HG03139 (cell line): Measurements from ENCODE around the gene GLP1R.

Experiments used
- ATAC-seq: cut with Tn5 transposase; IDR thresholded peaks from one replicate; pipeline ENCODE4 v1.9.1; 2021; ENCODE audit not compliant: unreplicated experiment

The GLP1R gene

DNA sequence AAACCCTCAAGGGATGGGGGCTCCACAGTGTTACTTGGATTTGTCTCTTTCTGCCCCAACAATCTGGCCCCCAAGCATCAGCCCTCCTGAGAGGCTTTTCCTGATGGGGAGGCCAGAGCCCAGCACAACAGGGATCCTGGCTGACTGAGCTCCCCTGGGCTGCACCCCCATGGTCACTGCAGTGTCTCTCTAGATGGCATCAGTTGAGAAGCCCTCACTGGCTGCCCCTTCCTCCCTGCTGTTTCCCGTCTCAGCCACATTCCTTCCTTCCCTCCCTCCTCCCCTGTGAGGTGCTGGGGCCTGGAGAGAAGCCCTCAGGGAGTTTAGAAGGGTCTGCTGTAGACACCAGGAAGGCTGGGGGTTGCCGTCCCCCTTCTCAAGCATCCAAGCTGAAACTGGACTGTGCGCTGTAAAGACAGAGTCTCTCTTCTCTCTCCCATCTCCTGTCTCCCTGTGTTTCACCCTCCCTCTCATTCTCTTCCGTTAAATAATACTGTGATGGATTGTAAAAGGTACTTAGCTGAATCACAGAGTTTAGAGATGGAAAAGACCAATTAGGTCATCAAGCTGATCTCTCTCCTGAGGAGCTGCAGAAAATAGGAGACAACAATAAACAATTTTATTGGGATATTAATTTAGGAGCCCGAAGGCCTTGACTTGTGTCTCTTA lies 36.7 kb downstream of the GLP1R start:
- ATAC-seq: no peak

GRCh38 chr6:39086294-39086693 lies 37.7 kb downstream of the GLP1R start:
- no peak for ATAC-seq

- no peak for ATAC-seq
Observed at GRCh38 chr6:39086711-39087110, 38.1 kb downstream of the GLP1R start.

- ATAC-seq: no peak
Observed at GRCh38 chr6:39087197-39087596, 38.6 kb downstream of the GLP1R start.

DNA sequence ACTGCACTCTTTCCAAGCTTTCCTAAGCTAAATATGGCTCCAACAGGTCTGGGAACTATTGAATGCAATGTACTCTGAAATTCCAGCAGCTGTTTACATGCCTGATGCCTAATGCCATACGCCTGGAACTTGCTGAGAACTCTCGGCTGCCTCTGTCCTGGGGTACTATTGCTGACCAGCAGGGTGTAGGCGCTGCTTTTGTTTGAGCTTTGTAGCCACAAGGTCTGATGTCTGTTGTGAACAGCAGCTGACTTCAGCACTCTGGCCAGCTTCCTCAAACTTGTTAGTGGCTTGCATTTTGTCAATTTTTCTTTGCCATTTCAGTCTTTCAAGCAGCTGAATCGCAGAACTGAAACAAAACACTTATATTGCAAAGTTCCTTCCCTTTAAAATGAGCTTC lies 39.8 kb downstream of the GLP1R start:
- no peak for ATAC-seq

GRCh38 chr6:39090036-39090435 lies 41.5 kb downstream of the GLP1R start:
- no peak for ATAC-seq

GRCh38 chr6:39091220-39091619 lies 42.6 kb downstream of the GLP1R start:
- ATAC-seq: no peak

GRCh38 chr6:39092124-39092523 lies 43.5 kb downstream of the GLP1R start:
- ATAC-seq: no peak

- no peak for ATAC-seq
Observed at GRCh38 chr6:39093149-39093708, 44.6 kb downstream of the GLP1R start.

GRCh38 chr6:39095578-39095977 lies 47.0 kb downstream of the GLP1R start:
- no peak for ATAC-seq

DNA sequence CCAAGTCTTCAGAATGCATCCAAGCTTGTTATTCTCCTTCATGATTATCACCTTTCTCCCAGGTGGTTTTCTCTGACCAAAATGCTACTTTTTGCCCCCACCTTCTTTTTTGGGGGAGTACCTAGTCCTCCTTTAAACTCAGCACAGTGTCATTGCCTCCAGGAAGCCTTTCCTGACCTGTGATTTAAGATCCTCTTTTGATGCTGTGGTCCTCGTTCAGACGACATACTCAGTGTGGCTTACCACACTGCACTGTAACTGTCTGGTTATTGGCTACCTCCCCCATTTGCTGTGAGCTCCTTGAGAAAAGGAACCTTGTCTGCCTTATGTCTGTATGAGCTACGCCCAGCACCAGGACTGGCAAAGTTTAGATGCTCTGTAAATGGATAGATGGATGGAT lies 51.8 kb downstream of the GLP1R start:
- no peak for ATAC-seq

GRCh38 chr6:39102071-39102820 lies 53.7 kb downstream of the GLP1R start:
- no peak for ATAC-seq

DNA sequence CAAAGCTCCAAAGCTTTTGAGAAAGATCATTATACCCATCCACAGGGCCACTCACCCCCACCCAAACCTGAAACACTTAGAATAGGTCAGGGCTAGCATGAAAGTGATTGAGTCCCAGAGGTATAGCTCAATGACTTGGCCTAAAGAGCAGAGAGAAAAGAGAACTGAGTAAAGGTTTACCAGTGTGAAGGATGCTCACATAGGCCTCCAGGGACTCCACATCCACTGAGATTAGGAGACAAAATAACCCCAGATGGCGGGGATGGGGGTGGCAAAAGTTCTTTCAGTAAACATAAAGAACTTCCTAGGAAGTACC lies 54.2 kb downstream of the GLP1R start:
- no peak for ATAC-seq

GRCh38 chr6:39104528-39104927 lies 55.9 kb downstream of the GLP1R start:
- no peak for ATAC-seq

- ATAC-seq: no peak
Observed at GRCh38 chr6:39107034-39107433, 58.5 kb downstream of the GLP1R start.

GRCh38 chr6:39107641-39108040 lies 59.1 kb downstream of the GLP1R start:
- no peak for ATAC-seq

DNA sequence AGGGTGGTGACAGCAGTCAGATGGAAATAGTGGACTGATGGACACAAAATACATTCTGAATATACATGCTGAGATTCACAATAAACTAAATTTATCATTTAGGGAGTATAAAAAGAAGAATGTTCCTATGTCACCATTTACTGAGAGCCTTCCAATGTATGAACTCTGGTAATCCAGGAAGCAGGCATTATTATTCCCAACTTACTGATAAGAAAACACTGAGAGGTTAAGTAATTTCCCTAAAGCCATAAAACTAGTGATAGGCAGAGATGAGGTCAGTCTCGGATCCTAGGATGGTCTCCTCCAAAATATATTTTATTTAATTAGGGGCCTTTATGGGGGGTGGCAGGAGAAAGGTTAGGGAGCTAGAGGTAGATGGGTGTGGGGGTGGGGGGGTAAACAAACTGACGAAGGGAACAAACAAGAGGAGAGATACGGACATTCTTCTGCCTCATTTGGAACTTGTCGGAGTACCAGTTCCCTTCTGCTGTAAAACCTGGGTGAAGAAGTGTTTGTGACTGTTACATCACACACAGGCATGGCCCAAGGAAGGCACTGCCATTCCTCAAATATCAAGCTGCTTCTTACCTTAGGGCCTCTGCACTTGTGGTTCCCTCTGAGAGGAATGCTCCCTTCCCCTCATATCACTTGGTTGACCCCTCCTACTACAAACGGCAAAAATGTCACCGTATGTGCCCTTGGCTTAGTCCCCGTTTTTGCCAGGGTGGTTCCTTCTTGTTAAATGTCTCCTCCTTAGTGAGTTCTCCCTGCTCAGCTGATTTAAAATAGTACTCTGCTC lies 59.7 kb downstream of the GLP1R start:
- no peak for ATAC-seq

DNA sequence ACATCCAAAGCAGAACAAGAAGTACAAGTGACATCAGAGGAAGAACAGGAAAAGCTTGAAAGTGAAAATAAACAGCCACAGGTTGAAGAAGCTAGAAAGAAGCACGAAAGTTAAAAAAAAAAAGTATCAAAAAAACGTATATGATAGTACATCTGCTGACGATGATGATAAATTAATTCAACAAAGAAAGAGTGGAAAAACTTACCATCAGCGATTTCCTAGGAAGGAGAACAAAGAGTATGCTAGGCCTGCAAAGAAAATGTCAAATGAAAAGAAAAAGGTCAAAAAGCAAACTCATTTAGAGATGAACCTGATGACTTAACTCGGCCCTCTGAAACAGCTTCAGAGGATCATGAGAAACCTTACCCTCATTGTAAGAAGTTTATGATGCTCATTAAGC lies 62.7 kb downstream of the GLP1R start:
- no peak for ATAC-seq

DNA sequence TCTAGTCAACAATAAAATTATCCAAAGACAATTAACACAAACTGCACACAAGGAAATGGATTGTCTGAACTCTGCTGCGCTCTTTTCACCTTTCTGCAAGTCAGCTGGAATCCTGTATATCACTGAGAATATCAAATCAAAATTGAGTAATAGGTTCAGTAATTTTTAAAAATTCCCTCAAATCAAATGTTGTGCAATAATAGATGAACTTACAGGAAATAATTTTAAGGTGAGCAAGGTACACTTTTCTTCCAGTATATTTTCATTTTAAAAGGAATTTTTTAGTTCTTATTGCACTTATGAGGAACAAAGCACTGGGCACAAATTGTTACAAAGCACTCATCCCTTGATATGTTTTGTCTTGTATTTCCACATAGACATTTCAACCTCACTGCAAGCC lies 65.2 kb downstream of the GLP1R start:
- no peak for ATAC-seq

DNA sequence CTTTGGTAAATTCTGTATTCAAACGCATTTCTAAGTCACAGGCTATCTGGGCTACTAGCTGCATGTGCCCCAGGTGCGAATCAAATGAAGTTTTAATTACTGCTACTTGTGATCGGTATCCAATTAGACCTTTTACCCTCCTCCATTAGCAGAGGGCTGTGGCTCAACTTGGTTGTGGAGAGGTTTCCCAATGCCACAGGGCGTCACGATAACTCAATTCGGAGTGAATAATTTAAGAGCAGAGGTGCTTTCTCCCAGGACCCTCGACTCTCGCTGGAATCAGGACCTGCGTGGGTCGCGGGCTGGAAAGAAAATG lies 65.8 kb downstream of the GLP1R start:
- ATAC-seq: peak; percentile 5

- ATAC-seq: peak; percentile 89
Observed at GRCh38 chr6:39114704-39115599, 66.4 kb downstream of the GLP1R start, which contains the start of gene SAYSD1. Gene SAYSD1, minus strand, starts transcription at chr6:39115186. Its CDS starts 97 bp downstream, at chr6:39115089.
